Measurements from ENCODE around the gene FGF14.

Gene FGF14

GRCh38 chr13:102235689-102236088, 166.2 kb downstream of the FGF14 start:
- H3K4me3 ChIP-seq (replicated peaks; ENCODE audit: low read depth, low read length), result no peak overlapping the region
- no peak for DNase-seq (ENCODE audit: low read depth)
- TF ChIP-seq CTCF (IDR thresholded peaks at IDR 0.05; ENCODE audit: low read length, missing control alignments), result no peak

GRCh38 chr13:102234618-102235017, 167.2 kb downstream of the FGF14 start:
- H3K4me3 ChIP-seq (replicated peaks; ENCODE audit: low read depth, low read length), result no peak overlapping the region
- TF ChIP-seq CTCF (IDR thresholded peaks at IDR 0.05; ENCODE audit: low read length, missing control alignments), result no peak
- DNase-seq (ENCODE audit: low read depth), result no peak

GRCh38 chr13:102233566-102234208, 168.2 kb downstream of the FGF14 start:
- DNase-seq (ENCODE audit: low read depth), result no peak
- no peak for TF ChIP-seq CTCF (IDR thresholded peaks at IDR 0.05; ENCODE audit: low read length, missing control alignments)
- H3K4me3 ChIP-seq (replicated peaks; ENCODE audit: low read depth, low read length), result no peak overlapping the region

GRCh38 chr13:102231479-102231878, 170.4 kb downstream of the FGF14 start:
- TF ChIP-seq CTCF (IDR thresholded peaks at IDR 0.05; ENCODE audit: low read length, missing control alignments), result no peak
- H3K4me3 ChIP-seq (replicated peaks; ENCODE audit: low read depth, low read length), result no peak overlapping the region
- DNase-seq (ENCODE audit: low read depth), result no peak

GRCh38 chr13:102227741-102228140, 174.1 kb downstream of the FGF14 start:
- no peak for TF ChIP-seq CTCF (IDR thresholded peaks at IDR 0.05; ENCODE audit: low read length, missing control alignments)
- no peak for DNase-seq (ENCODE audit: low read depth)
- H3K4me3 ChIP-seq (replicated peaks; ENCODE audit: low read depth, low read length), result no peak overlapping the region

GRCh38 chr13:102226591-102226990, 175.3 kb downstream of the FGF14 start:
- no peak for TF ChIP-seq CTCF (IDR thresholded peaks at IDR 0.05; ENCODE audit: low read length, missing control alignments)
- no peak overlapping the region for H3K4me3 ChIP-seq (replicated peaks; ENCODE audit: low read depth, low read length)
- no peak for DNase-seq (ENCODE audit: low read depth)

GRCh38 chr13:102225892-102226291, 176.0 kb downstream of the FGF14 start:
- TF ChIP-seq CTCF (IDR thresholded peaks at IDR 0.05; ENCODE audit: low read length, missing control alignments), result no peak
- DNase-seq (ENCODE audit: low read depth), result no peak
- no peak overlapping the region for H3K4me3 ChIP-seq (replicated peaks; ENCODE audit: low read depth, low read length)
